Astrocyte of the cerebellum (primary cell): ENCODE measurements around the gene LIPG.
A peak's percentile ranks its signal among the peaks of the same experiment; 100 is the strongest.

Source experiments
- DNase-seq: peaks from one replicate; pipeline ENCODE4 v3.0.0-alpha.2; 2011; ENCODE audit warnings: low read depth
- H3K4me3 ChIP-seq: 2 replicates; pipeline ENCODE4 v1.5.1; 2011; ENCODE audit warnings: mild to moderate bottlenecking, low read depth, low read length, moderate library complexity
- CTCF ChIP-seq: IDR thresholded peaks from 2 replicates; pipeline ENCODE4 v1.5.1; 2012; ENCODE audit warnings: low read length, low read depth, moderate library complexity, mild to moderate bottlenecking; ENCODE audit errors: missing control alignments
- in situ Hi-C: cut with HindIII; loops from 2 replicates; pipeline ENCODE4 v1.10.0; 2017; ENCODE audit warnings: low sequenced_read_pairs

The LIPG gene

DNA sequence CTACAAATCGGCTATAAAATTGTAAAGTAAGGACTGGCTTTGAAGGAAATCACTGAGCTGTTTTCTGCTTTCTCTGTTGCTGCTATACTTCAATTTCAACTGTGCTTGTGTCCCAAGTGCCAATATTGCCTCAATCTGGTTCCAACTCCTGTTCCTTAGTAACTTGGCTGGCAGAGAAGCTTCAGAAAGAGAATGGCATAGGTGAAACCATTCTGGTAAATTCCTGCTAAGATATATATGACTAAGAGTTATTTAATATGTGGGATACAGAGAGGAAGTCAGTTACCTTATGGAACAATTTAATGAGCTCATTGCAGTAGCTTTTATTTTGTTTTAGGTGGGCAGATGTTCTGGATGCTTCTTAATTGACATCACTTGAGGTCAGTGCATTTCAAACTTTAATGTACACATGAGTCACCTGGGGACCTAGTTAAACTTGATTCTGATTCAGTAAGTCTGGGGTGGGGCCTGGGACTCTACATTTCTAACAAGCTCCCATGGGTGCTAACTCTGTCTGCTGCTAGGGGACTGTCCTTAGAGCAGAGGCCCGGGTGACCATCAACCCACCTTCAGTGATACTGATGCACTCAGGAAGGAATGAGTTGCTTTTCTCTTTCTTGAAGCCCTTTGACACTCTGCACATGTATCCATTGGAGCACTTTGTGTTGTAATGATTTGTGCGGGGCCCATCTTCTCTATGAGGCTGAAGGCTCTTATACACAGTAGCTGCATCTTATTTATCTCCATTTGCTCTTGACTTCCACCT, 47.6 kb downstream of the LIPG start:
- in situ Hi-C loops, result no loop called here
- no peak for TF ChIP-seq CTCF
- DNase-seq, result no peak
- H3K4me3 ChIP-seq, result no peak overlapping the region

DNA sequence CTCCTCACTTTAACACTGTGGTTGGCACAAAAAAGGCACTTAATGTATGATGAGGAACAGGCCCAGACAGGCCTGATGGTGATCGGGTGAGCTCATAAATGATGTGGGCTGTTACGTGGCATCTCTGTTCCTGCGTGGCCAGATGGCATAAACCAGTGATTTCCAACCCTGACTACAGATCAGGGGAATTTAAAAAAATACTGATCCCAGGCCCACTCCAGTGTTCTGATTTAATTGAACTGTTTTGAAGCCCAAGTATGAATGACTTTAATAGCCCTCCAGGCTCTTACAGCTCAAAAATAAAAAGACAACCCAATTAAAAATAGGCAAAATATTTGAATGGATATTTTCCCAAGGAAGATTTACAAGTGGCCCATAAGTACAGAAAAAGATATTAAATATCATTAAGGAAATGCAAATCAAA, 48.2 kb downstream of the LIPG start:
- TF ChIP-seq CTCF, result no peak
- H3K4me3 ChIP-seq, result no peak overlapping the region
- in situ Hi-C loops, result no loop called here
- no peak for DNase-seq

GRCh38 chr18:49611316-49611715, 49.5 kb downstream of the LIPG start:
- in situ Hi-C loops, result no loop called here
- no peak for TF ChIP-seq CTCF
- H3K4me3 ChIP-seq, result no peak overlapping the region
- DNase-seq, result no peak

DNA sequence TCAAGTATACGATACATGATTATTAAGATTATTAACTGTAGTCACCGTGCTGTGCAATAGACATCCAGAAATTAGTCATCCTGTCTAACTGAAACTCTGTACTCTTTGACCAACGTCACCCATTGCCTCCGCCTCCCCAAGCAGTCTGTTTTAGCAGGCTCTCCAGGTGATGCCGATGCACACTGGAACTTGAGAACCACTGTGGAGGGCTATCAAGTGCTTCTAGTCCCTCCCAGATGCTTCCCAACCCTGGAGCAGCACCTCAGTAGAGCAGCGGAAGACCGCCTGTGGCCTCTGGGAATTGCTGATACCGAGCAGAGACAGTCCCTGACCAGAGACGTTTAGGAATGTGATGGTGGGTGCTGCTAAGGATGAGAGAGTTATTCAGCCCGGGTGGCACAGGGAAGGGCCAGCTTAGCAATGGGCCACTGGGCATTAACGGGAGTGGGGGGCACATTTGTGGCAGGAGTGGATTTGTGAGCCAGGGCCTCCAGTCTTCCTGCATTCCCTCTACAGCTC, 50.7 kb downstream of the LIPG start:
- no peak overlapping the region for H3K4me3 ChIP-seq
- no peak for DNase-seq
- no peak for TF ChIP-seq CTCF
- in situ Hi-C loops, result no loop called here

DNA sequence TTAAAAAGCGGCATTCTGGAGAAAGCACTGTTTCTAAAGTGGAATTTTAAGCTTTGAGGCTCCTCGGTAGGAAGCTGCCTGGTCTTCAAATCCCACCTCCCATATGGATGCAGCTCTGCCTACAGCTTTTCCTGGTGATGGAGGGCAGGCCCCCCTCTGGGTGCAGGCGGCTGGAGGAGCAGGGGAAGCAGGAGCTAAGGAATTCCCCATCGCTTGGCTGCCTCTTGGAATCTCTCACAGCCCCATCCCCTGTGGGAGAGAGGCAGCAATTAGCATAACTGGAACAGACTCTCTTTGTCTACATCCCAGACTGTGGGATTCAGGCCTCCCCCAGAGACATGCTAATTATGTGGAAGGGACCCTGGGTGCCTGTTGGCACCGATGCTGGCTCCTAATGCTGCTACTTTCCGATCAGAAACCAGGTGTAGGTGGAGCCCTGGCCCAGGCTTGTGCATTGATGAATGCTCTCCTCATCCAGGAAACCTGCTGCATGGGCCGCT, 51.3 kb downstream of the LIPG start:
- no peak for TF ChIP-seq CTCF
- peak; percentile 56 for DNase-seq
- in situ Hi-C loops, result no loop called here
- no peak overlapping the region for H3K4me3 ChIP-seq

- TF ChIP-seq CTCF, result no peak
- in situ Hi-C loops, result no loop called here
- H3K4me3 ChIP-seq, result no peak overlapping the region
- DNase-seq, result no peak
Measured at GRCh38 chr18:49613641-49614151, 51.8 kb downstream of the LIPG start.
